ENCODE data around the gene NCOA7.
A peak's percentile ranks its signal among the peaks of the same experiment; 100 is the strongest.
"Not testable (repeated sequence)": the region's sequence is repeated elsewhere in the genome, so short reads cannot be mapped to it uniquely, and the experiment has no call there.

Gene NCOA7

DNA sequence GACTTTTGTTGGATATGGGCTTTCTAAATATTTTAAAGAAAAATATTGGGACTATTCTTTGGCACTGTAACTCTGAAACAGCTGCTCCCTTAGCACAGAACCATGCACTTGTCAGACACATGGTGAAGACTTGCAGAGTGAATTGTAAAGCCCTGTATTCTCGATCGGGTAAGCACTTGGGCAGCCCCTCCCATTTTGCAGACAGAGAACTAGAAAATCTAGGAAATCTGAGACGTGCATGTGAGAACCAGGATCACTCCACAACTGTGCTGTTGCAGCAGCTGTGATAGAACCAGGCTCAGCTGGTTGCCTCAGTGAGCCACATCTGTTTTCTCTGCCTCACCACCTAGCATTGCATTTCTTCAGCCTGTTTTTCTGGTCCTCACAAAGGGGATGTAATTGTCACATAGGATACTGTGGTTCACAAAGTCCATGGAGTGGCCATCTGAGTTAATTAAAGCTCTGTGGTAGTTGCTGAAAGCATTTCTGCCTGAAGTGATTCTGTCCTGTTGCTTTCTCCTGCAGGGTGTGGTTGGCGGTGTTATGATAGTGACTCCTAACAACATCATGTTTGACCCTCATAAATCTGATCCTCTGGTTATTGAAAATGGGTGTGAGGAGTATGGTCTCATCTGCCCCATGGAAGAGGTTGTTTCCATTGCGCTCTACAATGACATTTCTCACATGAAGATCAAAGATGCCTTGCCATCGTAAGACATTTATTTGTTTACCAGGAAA lies 94.0 kb downstream of the NCOA7 start:
- no peak for DNase-seq

DNA sequence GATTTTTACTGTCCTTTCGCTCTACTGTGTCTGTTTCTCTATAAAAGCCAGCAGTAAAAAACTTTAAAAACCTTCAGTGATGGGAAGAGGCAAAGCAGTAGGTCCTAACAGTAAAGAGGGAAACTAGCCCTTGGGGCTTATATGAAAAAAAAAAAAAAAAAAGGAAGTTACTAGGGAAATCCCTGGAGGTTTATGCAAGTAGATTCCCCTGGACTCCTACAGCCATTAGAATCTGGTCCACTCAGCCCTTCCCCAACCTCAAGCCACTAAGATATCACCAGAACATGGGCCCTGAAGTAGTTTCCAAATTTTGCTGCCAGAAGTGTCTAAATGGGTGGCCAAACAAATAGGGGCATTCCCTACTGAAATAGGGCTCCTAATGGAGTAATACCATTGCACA lies 95.3 kb downstream of the NCOA7 start:
- no peak for DNase-seq

DNA sequence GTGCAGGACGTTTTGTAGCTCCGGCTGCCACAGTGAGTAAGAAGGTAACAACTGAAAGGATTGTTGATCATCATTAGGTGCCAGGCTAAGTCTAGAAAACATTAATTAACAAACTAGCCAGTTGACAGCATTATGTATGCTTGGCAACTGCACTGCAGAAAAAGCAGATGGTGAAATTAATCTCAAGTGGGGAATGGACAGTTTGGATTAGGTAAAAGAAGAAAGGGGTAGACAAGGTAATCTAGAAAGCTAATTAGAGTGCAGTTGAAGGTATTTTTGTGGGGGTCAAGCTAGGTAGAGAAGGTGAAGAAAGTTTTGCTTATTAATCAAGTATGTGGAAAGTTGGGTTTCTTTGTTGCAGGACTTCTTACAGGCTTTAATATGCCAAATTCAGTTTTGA lies 96.2 kb downstream of the NCOA7 start:
- DNase-seq: no peak

DNA sequence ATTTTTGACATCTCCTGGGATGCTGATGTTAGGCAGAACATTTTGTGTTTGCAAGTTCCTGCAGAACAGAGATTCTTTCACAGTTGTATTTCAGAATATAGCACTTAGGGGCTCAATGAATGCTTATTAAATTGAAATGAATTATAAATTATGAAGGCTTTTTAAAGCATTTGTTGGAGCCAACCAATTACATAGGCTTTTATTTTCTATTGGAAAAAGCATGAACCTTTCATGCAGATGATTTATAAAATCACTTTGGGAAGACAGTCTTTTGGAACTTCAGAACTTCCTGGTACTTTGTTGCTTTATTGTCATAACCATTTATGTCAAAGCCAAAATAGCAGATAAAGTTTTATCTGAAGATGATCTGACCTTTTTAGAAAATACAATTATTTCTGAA lies 96.6 kb downstream of the NCOA7 start:
- no peak for DNase-seq

DNA sequence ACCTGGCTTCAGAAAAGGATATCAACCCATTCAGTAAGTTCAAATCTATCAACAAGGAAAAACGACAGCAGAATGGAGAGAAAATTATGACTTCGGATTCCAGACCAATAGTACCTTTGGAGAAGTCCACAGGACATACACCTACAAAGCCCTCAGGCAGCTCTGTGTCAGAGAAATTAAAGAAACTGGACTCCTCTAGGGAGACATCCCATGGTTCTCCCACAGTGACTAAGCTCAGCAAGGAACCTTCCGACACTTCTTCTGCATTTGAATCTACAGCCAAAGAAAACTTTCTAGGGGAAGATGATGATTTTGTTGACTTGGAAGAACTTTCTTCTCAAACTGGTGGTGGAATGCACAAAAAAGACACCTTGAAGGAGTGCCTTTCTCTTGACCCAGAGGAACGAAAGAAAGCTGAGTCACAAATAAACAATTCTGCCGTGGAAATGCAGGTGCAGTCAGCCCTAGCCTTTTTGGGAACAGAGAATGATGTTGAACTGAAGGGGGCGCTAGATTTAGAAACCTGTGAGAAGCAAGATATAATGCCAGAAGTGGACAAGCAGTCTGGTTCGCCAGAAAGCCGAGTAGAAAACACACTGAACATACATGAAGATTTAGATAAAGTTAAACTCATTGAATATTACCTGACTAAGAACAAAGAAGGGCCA lies 98.4 kb downstream of the NCOA7 start:
- DNase-seq: peak; percentile 68

DNA sequence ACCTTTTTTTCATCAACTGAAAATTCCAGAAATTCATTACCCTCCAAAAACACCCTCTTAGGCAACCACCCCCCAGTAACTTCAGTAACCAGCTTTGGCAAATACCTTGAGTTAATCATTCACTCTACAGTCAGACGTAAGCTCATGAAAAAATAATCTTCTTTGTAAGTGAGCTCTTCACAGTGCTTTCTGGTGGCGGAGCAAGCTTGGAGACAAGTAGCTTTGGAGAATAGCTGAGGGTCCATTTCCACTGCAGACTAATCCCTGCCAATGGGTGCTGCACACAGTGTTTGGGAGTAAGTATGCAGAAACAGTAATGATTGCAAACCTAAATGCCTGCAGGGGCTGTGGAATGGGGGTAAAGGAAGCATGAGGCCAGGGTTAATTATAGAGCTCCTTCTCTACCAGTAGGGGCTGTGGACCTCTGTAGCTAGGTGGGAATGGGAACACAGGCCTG lies 109.0 kb downstream of the NCOA7 start:
- peak; percentile 67 for DNase-seq

DNA sequence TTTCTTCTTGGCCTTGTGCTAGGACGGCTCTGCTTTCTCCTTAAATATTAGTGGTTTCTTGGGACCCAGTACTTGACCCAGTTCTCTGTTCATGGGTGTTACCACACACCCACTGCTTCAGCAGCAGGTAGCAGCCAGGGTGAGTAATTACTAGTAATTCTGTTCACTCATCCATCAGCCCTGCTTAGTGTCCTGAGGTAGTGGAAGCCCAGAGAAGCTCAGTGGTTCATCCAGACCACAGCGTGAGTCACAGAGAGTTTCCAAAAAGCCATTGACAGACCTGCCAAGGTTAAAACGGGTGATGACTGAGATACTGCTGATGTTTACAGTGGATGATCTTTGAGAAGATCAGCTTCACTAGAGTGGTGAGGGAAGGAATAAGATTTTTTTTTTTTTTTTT lies 114.1 kb downstream of the NCOA7 start:
- peak; percentile 87 for DNase-seq

DNA sequence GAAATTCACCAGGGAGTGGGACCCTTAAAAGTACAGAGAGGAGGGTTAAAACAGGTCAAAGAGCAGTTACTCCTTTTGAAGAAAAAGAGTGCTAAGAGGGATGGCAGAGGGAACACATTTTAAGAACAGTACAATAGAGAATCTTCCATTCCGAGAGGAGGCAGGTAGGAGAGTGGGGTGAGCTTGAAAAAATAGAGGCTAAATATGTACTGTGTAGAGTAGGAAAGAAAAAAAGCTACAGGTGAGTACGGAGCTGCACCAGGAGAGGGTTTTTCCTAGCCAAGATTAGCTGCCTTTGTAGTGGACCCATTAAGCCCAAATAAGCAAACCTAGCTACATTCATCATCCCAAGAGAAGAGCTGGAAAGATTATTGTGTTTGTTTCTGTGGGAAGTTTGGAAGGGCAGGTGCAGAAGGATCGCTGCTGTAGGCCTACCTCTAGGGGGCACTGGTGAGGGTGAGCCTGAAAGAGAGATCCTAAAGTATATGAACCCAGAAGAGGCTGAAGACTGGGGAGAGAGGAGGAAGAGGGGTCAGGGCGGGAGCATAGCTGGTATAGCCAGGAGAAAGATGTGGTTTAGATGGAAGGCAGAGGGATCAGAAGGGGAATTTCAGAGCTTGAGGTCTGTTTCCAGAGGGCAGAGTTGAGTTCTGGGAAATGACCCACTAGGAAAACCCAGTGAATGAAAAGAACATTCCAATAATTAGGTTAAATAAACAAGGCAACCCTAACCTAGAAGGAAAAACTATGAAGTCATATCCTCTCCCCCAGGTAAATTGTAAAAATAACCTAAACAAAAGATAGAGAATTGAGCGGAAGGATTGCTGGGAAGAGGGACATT lies 115.6 kb downstream of the NCOA7 start:
- DNase-seq: peak; percentile 70

DNA sequence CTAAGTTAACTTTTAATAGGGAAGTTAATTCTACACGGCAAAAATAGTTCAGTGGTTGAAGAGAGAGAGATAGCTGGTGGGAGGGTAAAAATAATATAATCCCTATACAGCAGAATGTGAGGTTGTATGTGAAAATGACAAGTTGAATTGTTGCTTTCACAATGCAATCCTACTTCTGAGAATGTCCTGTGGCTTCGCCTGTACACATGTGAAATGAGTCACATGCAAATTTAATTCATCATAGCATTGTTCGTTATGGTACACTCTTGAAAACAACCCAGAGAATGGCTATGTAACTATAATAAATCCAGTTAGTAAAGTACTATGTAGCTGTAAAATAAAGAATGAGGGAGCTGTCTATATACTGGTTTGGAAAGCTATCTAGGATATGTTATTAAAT lies 119.8 kb downstream of the NCOA7 start:
- no peak for DNase-seq

DNA sequence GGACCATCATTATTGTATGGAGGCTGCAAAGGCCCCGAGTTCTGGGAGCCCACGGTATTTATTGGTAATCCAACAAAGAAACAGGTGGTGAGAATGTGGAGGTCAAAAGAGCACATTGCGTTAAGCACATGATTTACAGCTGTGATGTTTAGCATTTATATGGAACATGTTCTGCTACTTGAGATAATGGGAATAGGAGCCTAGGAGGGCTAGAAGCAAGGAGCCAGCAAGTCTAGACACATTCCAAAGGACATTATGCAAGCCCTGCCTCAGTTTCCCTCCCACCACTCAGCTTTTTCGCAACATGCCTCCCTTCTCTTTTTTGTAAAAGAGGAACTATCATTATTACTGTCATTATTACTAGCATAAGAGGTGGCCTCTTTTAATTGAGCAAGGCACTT lies 120.3 kb downstream of the NCOA7 start:
- not testable (repeated sequence) for DNase-seq

DNA sequence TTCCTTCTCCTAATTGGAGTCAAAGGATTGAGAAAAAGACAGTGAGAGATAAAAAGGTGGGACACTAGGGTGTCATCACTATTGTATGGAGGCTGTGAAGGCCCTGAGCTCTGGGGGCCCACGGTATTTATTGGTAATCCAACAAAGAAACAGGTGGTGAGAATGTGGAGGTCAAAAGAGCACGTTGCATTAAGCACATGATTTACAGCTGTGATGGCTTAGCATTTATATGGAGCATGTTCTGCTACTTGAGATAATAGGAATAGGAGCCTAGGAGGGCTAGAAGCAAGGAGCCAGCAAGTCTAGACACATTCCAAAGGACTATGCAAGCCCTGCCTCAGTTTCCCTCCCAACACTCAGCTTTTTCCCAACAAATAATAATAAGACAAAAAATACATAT lies 121.7 kb downstream of the NCOA7 start:
- not testable (repeated sequence) for DNase-seq

DNA sequence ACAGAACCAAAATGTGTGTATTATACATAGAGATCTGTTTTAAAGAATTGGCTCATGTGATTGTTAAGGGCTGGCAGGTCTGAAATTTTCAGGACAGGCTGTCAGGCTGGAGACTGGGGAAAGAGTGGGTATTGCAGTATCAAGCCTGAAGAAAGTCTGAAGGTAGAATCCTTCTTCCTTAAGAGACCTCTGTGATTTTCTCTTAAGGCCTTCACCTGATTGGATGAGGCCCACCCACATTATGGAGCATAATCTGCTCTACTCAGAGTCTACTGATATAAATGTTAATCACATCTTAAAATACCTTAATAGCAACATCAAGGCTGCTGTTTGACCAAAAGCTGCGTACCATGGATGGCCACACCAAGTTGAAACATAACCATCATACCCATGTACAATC lies 122.4 kb downstream of the NCOA7 start:
- no peak for DNase-seq

DNA sequence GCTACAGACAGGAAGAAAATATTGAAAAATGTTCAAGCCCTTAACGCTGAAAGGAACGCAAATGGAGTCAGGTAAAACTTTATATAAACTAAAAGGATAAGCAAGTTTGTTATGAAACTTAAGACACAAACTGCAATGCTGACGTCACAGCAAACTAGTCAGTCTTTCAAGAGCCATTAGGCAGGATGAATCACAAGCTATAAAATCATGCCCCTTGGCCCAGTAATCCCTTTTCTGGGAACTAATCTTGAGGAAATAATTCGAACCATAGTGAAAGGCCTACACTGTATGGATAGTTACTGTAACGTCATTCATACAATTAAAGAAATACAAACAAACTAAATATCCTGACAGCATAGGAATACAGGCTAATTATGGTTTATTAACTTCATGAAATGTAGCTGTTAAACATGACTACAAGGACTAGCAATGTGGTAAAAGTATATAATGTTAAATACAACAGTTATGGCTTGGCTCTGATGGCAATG lies 123.1 kb downstream of the NCOA7 start:
- no peak for DNase-seq

DNA sequence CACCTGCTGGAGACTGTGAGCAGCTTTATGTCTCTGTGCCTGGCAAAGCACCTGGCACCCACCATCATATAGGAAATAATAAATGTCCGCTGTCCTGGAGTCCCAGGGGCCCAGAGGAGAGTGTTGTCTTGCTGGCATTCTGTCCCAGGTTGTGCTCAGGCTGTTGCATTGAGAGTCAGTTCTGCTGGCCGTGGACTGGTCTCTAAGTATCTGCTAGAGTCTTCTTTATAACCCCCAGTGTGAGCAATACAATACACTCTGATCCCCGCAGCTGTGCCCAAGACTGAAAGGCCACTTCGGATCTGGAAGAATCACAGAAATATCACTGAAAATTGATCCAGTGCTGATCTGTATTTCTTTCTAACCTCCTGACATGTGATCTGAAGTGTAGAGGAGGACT lies 127.5 kb downstream of the NCOA7 start:
- DNase-seq: no peak

DNA sequence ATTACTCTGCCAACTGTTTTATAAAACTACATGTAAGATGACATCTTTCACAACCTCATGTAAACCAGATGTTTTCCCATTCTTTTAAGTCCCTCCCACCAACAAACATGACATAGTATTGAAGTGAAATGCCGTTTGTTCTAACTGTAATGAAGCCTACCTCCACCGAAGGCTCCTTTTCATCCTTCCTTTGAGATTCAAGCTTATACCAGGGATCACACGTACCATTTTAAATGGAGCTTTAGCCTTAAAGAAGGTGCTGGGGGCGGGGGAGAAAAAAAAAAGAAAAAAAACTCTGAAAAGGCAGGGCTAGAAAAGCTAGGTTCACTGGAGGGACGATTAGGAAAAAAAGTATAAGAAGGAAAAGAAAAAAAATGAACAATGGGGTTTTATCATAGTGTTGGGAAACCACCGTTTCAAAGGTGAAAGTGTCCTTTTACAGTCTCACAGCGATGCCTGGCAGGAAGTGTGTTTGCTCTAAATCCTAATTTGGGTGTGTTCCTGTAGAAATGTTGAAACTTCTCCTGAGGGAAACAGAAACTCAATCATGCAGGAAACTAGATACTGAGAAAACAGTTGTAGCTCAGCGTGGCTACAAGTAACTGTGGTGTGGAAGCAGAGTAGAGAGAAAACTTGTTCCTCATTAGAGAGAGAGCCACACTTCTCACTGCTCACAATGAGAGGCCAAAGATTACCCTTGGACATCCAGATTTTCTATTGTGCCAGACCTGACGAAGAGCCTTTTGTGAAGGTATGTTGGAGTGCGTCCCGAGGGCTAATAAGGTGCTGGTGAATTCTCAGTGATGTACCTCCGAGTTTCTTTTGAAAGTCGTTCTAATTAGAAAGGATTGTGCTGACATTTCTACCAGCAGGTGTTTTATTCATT lies 128.2 kb downstream of the NCOA7 start:
- DNase-seq: no peak

DNA sequence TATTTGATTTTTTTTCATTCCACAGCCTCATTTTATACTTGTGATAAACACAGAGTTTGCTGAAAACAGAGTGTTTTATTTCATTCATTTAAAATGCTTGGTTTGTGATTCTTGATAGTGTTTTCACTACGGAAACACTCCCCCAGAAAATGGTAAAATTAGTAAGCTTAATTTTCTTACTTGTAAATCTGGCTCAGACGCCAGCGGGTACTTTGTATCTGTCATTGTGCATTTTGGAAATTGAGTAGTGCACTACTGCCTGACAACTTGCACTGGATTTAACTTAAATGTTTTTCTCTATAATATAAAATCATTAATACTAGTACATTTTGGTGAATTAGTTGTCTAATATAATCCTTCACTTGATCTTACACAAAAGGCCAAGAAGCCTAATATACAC lies 128.9 kb downstream of the NCOA7 start:
- DNase-seq: no peak

DNA sequence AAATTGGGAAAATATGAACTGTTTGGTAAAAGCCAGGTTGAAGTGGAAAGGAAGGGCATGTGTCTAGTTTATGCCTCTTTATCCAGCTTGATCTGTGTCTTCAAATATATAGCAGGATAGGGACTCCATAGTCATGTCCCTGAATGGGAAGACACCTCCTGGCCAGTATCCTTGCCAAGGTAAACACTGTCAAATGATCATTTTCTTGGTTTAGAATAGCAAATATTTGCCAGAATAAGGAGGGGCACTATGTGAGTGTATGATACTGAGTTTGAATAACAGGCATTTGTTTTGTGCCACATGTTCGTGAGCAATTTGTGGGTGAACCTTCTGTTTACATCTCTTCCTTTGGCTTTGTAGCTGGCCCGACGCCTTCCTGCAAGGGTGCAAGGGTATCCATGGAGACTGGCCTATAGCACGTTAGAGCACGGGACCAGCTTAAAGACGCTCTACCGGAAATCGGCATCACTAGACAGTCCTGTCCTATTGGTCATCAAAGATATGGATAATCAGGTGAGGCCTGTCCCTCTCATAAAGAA lies 131.6 kb downstream of the NCOA7 start:
- DNase-seq: no peak

DNA sequence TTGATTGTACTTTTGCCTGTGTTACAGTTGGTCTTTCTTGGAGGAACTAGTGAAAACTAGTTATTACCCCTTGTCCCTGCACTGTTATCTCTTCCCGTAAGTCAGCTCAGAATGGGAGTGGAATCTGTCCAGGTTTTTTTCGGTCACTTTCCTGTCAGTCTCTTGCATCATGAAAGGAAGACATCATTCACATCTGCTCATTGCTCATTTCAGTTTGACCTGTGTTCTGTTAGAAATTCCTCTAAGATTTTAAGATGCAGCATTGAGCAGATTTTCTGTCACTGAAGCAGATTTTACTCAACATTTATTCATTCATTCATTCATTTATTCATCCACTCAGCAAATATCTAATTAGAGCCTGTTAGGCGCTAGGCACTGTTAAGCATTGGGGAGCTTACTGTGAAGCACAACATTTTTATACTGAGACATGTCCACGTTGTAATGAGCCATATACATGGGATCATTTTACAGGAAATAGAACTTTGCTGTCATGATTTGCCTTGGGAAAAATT lies 132.7 kb downstream of the NCOA7 start:
- no peak for DNase-seq

DNA sequence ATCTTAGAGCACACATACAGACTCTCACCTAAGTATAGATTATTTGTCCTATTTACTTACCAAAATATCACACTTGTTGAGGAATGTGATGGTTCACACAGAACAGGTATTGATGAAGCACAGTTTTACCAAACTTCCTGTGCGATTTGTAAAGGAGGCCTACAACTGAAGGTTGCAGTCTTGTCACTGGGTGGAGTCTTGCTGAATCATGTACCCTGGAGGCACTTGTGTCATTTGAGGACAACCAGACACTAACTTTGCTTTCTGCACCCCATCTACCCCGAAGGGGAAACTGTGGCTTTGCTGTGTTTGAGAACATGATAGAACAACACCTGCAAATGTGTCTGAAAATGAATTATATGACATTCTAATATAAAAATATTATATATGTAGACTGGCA lies 133.4 kb downstream of the NCOA7 start:
- peak; percentile 75 for DNase-seq

DNA sequence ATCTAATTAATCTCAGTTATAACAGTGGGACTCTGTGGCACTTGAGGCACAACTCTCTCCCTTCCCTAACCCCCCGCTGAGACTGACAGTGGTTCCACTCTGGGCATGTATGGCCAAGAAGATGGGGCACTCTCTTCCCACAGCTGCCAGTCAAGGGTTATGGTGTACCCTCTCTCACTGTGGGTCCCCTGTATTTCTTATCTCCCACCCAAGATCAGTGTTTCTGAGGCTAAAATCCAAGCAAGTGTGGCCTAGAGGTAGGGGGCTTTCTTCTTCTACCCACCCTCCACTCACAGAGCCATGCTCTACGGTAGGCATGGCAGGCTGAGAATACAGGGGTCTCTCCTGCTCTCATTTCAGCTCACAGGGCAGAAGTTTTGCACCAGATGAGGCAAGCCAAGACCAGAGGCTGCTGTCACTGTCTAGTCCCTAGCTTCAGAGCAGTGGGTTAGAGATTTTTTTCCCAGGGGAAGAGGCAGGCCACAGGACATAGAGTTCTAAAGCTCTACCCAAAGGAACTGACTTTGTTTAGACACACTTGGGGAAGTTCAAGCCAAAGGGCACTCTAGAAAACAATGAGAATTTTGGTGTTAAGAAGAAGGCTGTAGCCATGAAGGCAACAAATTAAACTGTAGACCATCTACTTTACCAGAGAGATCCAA lies 134.1 kb downstream of the NCOA7 start:
- DNase-seq: no peak

DNA sequence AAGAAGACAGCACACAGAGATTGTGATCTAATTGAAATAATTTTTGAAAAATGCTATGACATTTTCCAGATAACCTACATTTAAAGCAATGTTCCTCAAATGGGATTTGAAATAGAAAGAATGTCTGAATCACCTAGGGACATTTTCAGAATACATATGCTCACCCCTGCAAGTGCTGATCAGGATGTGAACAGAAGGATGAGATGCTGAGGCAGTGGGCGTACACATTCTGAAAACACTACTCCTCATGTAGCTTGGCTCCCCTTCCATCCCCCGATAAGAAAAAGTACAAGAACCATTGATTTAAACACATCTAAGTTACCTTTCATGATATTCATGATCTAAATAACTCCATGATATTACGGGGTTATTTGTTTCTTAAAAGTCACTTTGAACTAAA lies 136.0 kb downstream of the NCOA7 start:
- no peak for DNase-seq
